LNCAP (cell line): ENCODE measurements around the gene CDYL2.

ENCODE experiments used
- CTCF ChIP-seq: fragments of 450-650 bp; IDR thresholded peaks from 2 replicates; pipeline ENCODE4 v1.5.1; 2017; ENCODE audit warnings: mild to moderate bottlenecking

CDYL2 gene

GRCh38 chr16:80592273-80592672 lies 212.1 kb downstream of the CDYL2 start:
- TF ChIP-seq CTCF, result no peak

DNA sequence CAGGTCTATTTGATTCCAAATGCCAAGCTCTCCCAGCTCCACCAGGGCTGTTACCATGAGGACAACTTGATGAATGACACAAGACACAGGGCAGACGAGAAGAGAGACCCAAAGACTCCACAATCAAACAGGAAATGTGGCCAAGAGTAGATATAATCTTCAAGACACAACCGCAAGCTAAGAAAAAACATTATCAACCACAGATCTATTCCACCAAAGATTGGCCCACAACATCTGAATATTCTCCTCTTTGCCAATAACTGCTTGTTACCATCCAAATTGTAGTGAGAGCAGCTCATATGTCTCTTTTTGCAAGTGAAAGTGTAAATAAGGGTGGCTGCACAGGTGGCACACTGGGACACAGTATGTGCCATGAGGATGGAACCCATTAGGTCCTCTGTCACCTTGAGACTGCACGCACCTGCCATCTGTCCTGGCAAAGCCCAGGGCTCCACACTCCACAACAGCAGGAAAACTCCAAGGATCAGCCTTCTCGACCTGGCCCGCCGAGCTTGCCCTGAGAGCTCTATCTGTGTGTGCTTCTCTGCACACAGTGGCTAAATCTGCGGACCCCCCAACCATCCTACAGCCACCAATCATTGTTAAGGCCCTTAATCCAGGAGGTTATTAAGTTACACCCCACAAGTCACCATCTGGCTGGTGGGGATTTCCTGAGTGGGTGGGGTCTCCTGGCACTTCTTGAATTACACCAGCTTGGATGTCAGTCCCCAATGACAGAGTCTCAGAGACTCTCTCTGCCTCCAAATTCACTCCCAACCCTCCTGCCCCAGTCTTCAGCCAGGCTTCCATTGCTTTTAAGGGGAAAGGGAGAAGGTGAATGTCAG lies 213.1 kb downstream of the CDYL2 start:
- TF ChIP-seq CTCF, result no peak

GRCh38 chr16:80587071-80587470 lies 217.3 kb downstream of the CDYL2 start:
- TF ChIP-seq CTCF, result no peak

- no peak for TF ChIP-seq CTCF
These were observed 217.9 kb downstream of the CDYL2 start for GRCh38 chr16:80586476-80586875.

- no peak for TF ChIP-seq CTCF
These were observed 218.6 kb downstream of the CDYL2 start for GRCh38 chr16:80585764-80586163.

- TF ChIP-seq CTCF, result no peak
These were observed 220.9 kb downstream of the CDYL2 start for GRCh38 chr16:80583466-80583865.

DNA sequence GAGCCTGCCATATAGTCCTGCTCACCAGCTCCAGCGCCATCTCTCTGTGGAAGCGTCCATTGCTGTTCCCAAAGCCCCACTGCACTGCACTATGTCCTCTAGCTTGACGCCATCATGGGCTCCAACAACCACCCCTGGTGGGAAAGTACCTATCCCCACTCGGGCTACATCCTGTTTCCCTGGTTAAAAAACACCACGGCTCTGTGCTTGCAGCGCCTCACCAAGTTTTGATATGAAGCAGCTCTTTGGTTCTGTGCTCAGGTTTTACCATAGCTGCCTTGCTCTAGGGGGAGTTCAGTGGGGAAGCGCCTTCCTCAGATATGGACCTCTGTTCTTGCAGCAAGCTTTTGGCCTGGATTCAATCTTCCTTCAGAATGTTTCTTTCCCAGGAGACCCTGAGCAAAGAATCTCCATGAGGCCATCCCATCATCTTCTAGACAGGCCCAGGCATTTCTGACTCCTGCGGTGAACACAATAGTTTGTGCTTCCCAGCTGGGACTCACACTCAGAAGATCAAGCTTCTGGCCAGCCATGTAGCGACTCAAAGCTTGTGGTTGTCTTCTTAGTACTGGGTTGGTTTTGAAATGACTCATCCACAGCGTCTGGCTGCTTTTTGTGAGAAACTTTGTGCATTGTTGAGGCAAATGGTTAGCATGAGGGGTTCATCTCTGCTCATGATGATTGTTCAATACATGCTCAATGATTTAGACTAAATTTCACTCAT lies 224.1 kb downstream of the CDYL2 start:
- no peak for TF ChIP-seq CTCF
